22Rv1 (cell line): ENCODE data around the gene HEPACAM.

ENCODE experiments used
- H3K27ac ChIP-seq: fragments of 450-650 bp; 2 replicates; pipeline ENCODE4 v1.5.1; 2017
- CTCF ChIP-seq: fragments of 450-650 bp; IDR thresholded peaks from 2 replicates; pipeline ENCODE4 v1.5.1; 2017; ENCODE audit warnings: mild to moderate bottlenecking
- ZFX ChIP-seq: fragments of 450-650 bp; IDR thresholded peaks from 2 replicates; pipeline ENCODE4 v1.6.1; 2017; ENCODE audit warnings: antibody characterized with exemption, borderline replicate concordance

Gene HEPACAM

GRCh38 chr11:124930799-124931198 is 5.0 kb downstream of the HEPACAM start:
- no peak overlapping the region for H3K27ac ChIP-seq
- TF ChIP-seq CTCF, result no peak
- no peak for TF ChIP-seq ZFX

GRCh38 chr11:124928942-124929665 is 6.7 kb downstream of the HEPACAM start:
- TF ChIP-seq ZFX (no peak), CTCF (no peak)
- H3K27ac ChIP-seq, result no peak overlapping the region

- no peak overlapping the region for H3K27ac ChIP-seq
- no peak for TF ChIP-seq ZFX
- TF ChIP-seq CTCF, result no peak
Measured at GRCh38 chr11:124923296-124923695, 12.6 kb downstream of the HEPACAM start.

- TF ChIP-seq CTCF (no peak), ZFX (no peak)
- no peak overlapping the region for H3K27ac ChIP-seq
Measured at GRCh38 chr11:124922831-124923230, 13.0 kb downstream of the HEPACAM start.

- H3K27ac ChIP-seq, result no peak overlapping the region
- no peak for TF ChIP-seq ZFX
- no peak for TF ChIP-seq CTCF
Measured at GRCh38 chr11:124920870-124921609, 14.8 kb downstream of the HEPACAM start.

- no peak overlapping the region for H3K27ac ChIP-seq
- TF ChIP-seq ZFX (no peak), CTCF (no peak)
Measured at GRCh38 chr11:124920356-124920755, 15.5 kb downstream of the HEPACAM start.

- no peak overlapping the region for H3K27ac ChIP-seq
- TF ChIP-seq CTCF, result no peak
- no peak for TF ChIP-seq ZFX
Measured at GRCh38 chr11:124919898-124920297, 15.9 kb downstream of the HEPACAM start.
